AG04449 (cell line): Measurements from ENCODE around the gene NPC1L1.
"Not testable (repeated sequence)": the region's sequence is repeated elsewhere in the genome, so short reads cannot be mapped to it uniquely, and the experiment has no call there.

Experiments
- CTCF ChIA-PET: fragments of 350-600 bp; formaldehyde crosslinking; extraction: SDS; loops from one replicate; lab custom pipeline; 2021; ENCODE audit warnings: antibody characterized with exemption; lab: Yijun Ruan, JAX
- POLR2A ChIA-PET: fragments of 400-600, 350-600 bp; formaldehyde crosslinking; extraction: SDS; loops from one replicate; lab custom pipeline; 2020; ENCODE audit warnings: antibody characterized with exemption, inconsistent platforms; lab: Yijun Ruan, JAX
- DNase-seq: peaks from one replicate; pipeline ENCODE4 v3.0.0-alpha.2; 2010; ENCODE audit warnings: low read depth, low spot score
- H3K4me3 ChIP-seq: 2 replicates; pipeline ENCODE4 v1.5.1; 2011; ENCODE audit warnings: low read depth, mild to moderate bottlenecking, control low read depth, low read length
- CTCF ChIP-seq: IDR thresholded peaks from one replicate; pipeline ENCODE4 v1.5.1; 2011; ENCODE audit warnings: mild to moderate bottlenecking, moderate library complexity, low read length, control low read depth, inconsistent platforms; ENCODE audit not compliant: insufficient read depth; ENCODE audit errors: missing control alignments

Gene NPC1L1

GRCh38 chr7:44512736-44513135 is 28.4 kb downstream of the NPC1L1 start:
- TF ChIP-seq CTCF, result no peak
- H3K4me3 ChIP-seq, result no peak overlapping the region
- no peak for DNase-seq
- ChIA-PET CTCF (no interaction called here), POLR2A (no interaction called here)

- POLR2A ChIA-PET, result no interaction called here
Observed at GRCh38 chr7:44511863-44512468, 29.2 kb downstream of the NPC1L1 start.

GRCh38 chr7:44511236-44511635 is 29.9 kb downstream of the NPC1L1 start:
- CTCF ChIA-PET, result no interaction called here
- DNase-seq, result no peak
- TF ChIP-seq CTCF, result no peak
- POLR2A ChIA-PET, result no interaction called here
- H3K4me3 ChIP-seq, result no peak overlapping the region

More at GRCh38 chr7:44511863-44512468, 29.2 kb downstream of the NPC1L1 start:
- no peak for DNase-seq
- no peak for TF ChIP-seq CTCF
- CTCF ChIA-PET, result no interaction called here
- no peak overlapping the region for H3K4me3 ChIP-seq

GRCh38 chr7:44508328-44509030 is 32.7 kb downstream of the NPC1L1 start:
- TF ChIP-seq CTCF, result no peak
- ChIA-PET CTCF (no interaction called here), POLR2A (no interaction called here)

DNA sequence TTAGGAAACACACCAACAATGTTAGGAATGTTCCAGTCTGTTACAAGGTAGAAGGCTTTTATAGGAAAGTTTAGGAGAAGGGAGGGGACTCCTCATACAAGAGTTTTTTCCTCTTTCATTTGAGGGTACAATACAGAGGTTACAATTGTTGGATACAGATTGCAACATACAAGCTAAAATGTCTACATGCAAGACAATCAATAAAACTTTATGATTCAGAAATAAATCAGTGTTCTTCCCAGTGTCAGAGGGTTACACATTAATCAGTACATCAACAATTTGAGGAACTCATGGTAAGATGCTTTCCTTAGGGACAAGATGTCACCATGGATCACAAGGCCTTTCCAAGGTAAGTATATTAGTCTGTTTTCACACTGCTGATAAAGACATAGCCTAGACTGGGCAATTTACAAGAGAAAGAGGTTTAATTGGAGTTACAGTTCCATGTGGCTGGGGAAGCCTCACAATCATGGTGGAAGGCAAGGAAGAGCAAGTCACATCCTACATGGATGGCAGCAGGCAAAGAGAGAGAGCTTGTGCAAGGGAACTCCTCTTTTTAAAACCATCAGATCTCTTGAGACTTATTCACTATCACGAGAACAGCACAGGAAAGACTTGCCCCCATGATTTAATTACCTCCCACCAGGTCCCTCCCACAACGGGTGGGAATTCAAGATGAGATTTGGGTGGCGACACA is 34.4 kb downstream of the NPC1L1 start:
- CTCF ChIA-PET, POLR2A ChIA-PET, DNase-seq, H3K4me3 ChIP-seq: not testable (repeated sequence)

More at GRCh38 chr7:44508328-44509030, 32.7 kb downstream of the NPC1L1 start:
- H3K4me3 ChIP-seq, result no peak overlapping the region
- DNase-seq, result no peak

DNA sequence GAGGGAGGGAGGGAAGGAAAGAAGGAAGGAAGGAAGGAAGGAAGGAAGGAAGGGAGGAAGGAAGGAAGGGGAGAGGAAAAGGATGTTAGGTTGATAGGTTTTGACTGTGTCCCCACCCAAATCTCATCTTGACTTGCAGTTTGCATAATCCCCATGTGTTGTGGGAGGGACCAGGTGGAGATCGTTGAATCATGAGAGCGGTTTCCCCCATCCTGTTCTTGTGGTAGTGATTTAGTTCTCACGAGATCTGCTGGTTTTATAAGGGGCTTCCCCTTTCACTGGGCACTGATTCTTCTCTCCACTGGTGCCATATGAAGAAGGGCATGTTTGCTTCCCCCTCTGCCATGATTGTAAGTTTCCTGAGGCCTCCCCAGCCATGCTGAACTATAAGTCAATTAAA is 35.5 kb downstream of the NPC1L1 start:
- ChIA-PET CTCF (no interaction called here), POLR2A (no interaction called here)
- H3K4me3 ChIP-seq, result no peak overlapping the region
- no peak for TF ChIP-seq CTCF
- DNase-seq, result no peak
